Epithelial cell of esophagus (primary cell): ENCODE measurements around the gene OSBPL5.
"Not testable (repeated sequence)": the region's sequence is repeated elsewhere in the genome, so short reads cannot be mapped to it uniquely, and the experiment has no call there.

Source experiments
- DNase-seq: peaks from one replicate; pipeline ENCODE4 v3.0.0; 2010; ENCODE audit warnings: low read depth
- H3K4me3 ChIP-seq: 2 replicates; pipeline ENCODE4 v1.5.1; 2011; ENCODE audit warnings: mild to moderate bottlenecking, low read length, control low read depth
- CTCF ChIP-seq: IDR thresholded peaks from 2 replicates; pipeline ENCODE4 v1.5.1; 2011; ENCODE audit warnings: low read depth, mild to moderate bottlenecking, low read length, control low read depth, inconsistent platforms; ENCODE audit not compliant: insufficient read depth; ENCODE audit errors: missing control alignments

OSBPL5 gene

GRCh38 chr11:3170756-3171650 is 5.9 kb upstream of the OSBPL5 start:
- no peak for TF ChIP-seq CTCF
- no peak for DNase-seq

GRCh38 chr11:3170044-3170755 is 5.1 kb upstream of the OSBPL5 start:
- no peak overlapping the region for H3K4me3 ChIP-seq
- no peak for DNase-seq
- no peak for TF ChIP-seq CTCF

More at GRCh38 chr11:3170756-3171650, 5.9 kb upstream of the OSBPL5 start:
- no peak overlapping the region for H3K4me3 ChIP-seq

- TF ChIP-seq CTCF, result no peak
- DNase-seq, result peak; percentile 33
- H3K4me3 ChIP-seq, result peak overlapping the region; percentile 18
Measured at GRCh38 chr11:3169255-3170043, 4.3 kb upstream of the OSBPL5 start.

GRCh38 chr11:3168742-3169254 is 3.7 kb upstream of the OSBPL5 start:
- not testable (repeated sequence) for DNase-seq, H3K4me3 ChIP-seq

GRCh38 chr11:3167143-3168119 is 2.3 kb upstream of the OSBPL5 start:
- no peak for TF ChIP-seq CTCF
- no peak for DNase-seq
- H3K4me3 ChIP-seq, result no peak overlapping the region

GRCh38 chr11:3166268-3167142 is 1.4 kb upstream of the OSBPL5 start:
- TF ChIP-seq CTCF, result no peak
- H3K4me3 ChIP-seq, result no peak overlapping the region
- no peak for DNase-seq
